Mesendoderm (in vitro differentiated cells): ENCODE results near the gene NIPBL.

Experiments
- DNase-seq: peaks from one replicate; pipeline ENCODE4 v3.0.0; 2013
- H2AK5ac ChIP-seq: 2 replicates; pipeline ENCODE4 v1.6.1; 2013; ENCODE audit warnings: low read length, inconsistent platforms
- H2BK120ac ChIP-seq: 2 replicates; pipeline ENCODE4 v1.6.1; 2013; ENCODE audit warnings: low read depth, mild to moderate bottlenecking, low read length, moderate library complexity, mixed read lengths
- H2BK15ac ChIP-seq: replicated peaks from 2 replicates; pipeline ENCODE4 v1.6.1; 2013; ENCODE audit warnings: low read depth, mild to moderate bottlenecking, moderate library complexity
- H2BK5ac ChIP-seq: 2 replicates; pipeline ENCODE4 v1.6.1; 2013; ENCODE audit warnings: low read length, inconsistent platforms
- H3K18ac ChIP-seq: 2 replicates; pipeline ENCODE4 v1.6.1; 2013; ENCODE audit warnings: mild to moderate bottlenecking, low read length, mixed read lengths
- H3K23ac ChIP-seq: one replicate; pipeline ENCODE4 v1.6.1; 2013; ENCODE audit warnings: low read length
- H3K27ac ChIP-seq: 2 replicates; pipeline ENCODE4 v1.5.1; 2013; ENCODE audit warnings: low read depth, mild to moderate bottlenecking, inconsistent platforms, low read length, moderate library complexity
- H3K27me3 ChIP-seq: 2 replicates; pipeline ENCODE4 v1.6.1; 2013; ENCODE audit warnings: low read length, control low read depth, mild to moderate bottlenecking, inconsistent platforms; ENCODE audit not compliant: insufficient read depth, poor library complexity
- H3K36me3 ChIP-seq: 2 replicates; pipeline ENCODE4 v1.6.1; 2013; ENCODE audit warnings: low read length, inconsistent platforms; ENCODE audit not compliant: control insufficient read depth, insufficient read depth
- H3K4ac ChIP-seq: one replicate; pipeline ENCODE4 v1.6.1; 2013; ENCODE audit warnings: low read depth, mild to moderate bottlenecking, low read length, moderate library complexity
- H3K4me1 ChIP-seq: 2 replicates; pipeline ENCODE4 v1.6.1; 2013; ENCODE audit warnings: low read depth, low read length, inconsistent platforms; ENCODE audit not compliant: control insufficient read depth
- H3K4me2 ChIP-seq: 2 replicates; pipeline ENCODE4 v1.6.1; 2013; ENCODE audit warnings: low read length
- H3K4me3 ChIP-seq: 2 replicates; pipeline ENCODE4 v1.5.1; 2013; ENCODE audit warnings: mild to moderate bottlenecking, low read length
- H3K56ac ChIP-seq: one replicate; pipeline ENCODE4 v1.6.1; 2013; ENCODE audit warnings: low read length
- H3K79me1 ChIP-seq: 2 replicates; pipeline ENCODE4 v1.6.1; 2013; ENCODE audit warnings: low read length, inconsistent platforms
- H3K79me2 ChIP-seq: 2 replicates; pipeline ENCODE4 v1.6.1; 2013; ENCODE audit warnings: mild to moderate bottlenecking, low read length; ENCODE audit not compliant: control insufficient read depth, insufficient read depth
- H3K9ac ChIP-seq: 2 replicates; pipeline ENCODE4 v1.6.1; 2013; ENCODE audit warnings: low read length, inconsistent platforms
- H4K5ac ChIP-seq: one replicate; pipeline ENCODE4 v1.6.1; 2013; ENCODE audit warnings: low read length
- H4K8ac ChIP-seq: one replicate; pipeline ENCODE4 v1.6.1; 2013; ENCODE audit warnings: low read depth, mild to moderate bottlenecking, control low read depth, low read length, moderate library complexity
- WGBS: extraction: QIAGEN DNeasy Blood & Tissue Kit; methylation state at CpG from one replicate; pipeline ENCODE4 v1.1.7; 2013; ENCODE audit warnings: low lambda C conversion rate, missing lambda C conversion rate; ENCODE audit not compliant: insufficient coverage; ENCODE audit errors: extremely low coverage; 5-methylcytosine and 5-hydroxymethylcytosine counted together

Gene NIPBL

GRCh38 chr5:36939969-36940858, 63.6 kb downstream of the NIPBL start:
- H3K4me1 ChIP-seq = no peaks in the 10 kb centered on the region
- H2AK5ac ChIP-seq = no peak overlapping the region
- DNase-seq = no peak
- no CpG with 5 or more reads among the region's 3 CpGs for WGBS
- H3K23ac ChIP-seq = no peak overlapping the region
- no peaks in the 10 kb centered on the region for H3K36me3 ChIP-seq
- no peak overlapping the region for H3K4me2 ChIP-seq
- H3K27ac ChIP-seq = no peak overlapping the region
- no peak overlapping the region for H4K5ac ChIP-seq
- H3K79me1 ChIP-seq = peaks cover 12% of the 10 kb centered on the region
- H3K79me2 ChIP-seq = peaks cover 21% of the 10 kb centered on the region
- no peak overlapping the region for H3K56ac ChIP-seq
- no peak overlapping the region for H4K8ac ChIP-seq
- no peak overlapping the region for H3K4ac ChIP-seq
- no peak overlapping the region for H3K9ac ChIP-seq
- no peak overlapping the region for H2BK5ac ChIP-seq
- H2BK15ac ChIP-seq = no peak overlapping the region
- no peak overlapping the region for H3K18ac ChIP-seq
- no peaks in the 10 kb centered on the region for H3K27me3 ChIP-seq
- H2BK120ac ChIP-seq = no peak overlapping the region
- no peak overlapping the region for H3K4me3 ChIP-seq

- WGBS = no CpG with 5 or more reads among the region's 1 CpG
- no peak overlapping the region for H3K4me2 ChIP-seq
Observed at GRCh38 chr5:36943584-36943983, 67.0 kb downstream of the NIPBL start.

GRCh38 chr5:36944024-36944423, 67.5 kb downstream of the NIPBL start:
- Histone ChIP-seq H3K9ac (no peak overlapping the region), H3K4me2 (no peak overlapping the region), H3K79me1 (peaks cover under 1% of the 10 kb centered on the region), H2BK5ac (no peak overlapping the region), H3K27me3 (no peaks in the 10 kb centered on the region), H2BK15ac (no peak overlapping the region), H4K5ac (no peak overlapping the region), H2BK120ac (no peak overlapping the region), H3K36me3 (no peaks in the 10 kb centered on the region), H3K4me1 (no peaks in the 10 kb centered on the region), H3K79me2 (peaks cover 9% of the 10 kb centered on the region), H3K4me3 (no peak overlapping the region), H3K18ac (no peak overlapping the region), H3K27ac (no peak overlapping the region), H2AK5ac (no peak overlapping the region), H4K8ac (no peak overlapping the region), H3K56ac (no peak overlapping the region), H3K4ac (no peak overlapping the region), H3K23ac (no peak overlapping the region)
- no peak for DNase-seq
- WGBS = no CpG with 5 or more reads among the region's 2 CpGs

More at GRCh38 chr5:36943584-36943983, 67.0 kb downstream of the NIPBL start:
- Histone ChIP-seq H2BK120ac (no peak overlapping the region), H3K18ac (no peak overlapping the region), H3K4me1 (no peaks in the 10 kb centered on the region), H3K27me3 (no peaks in the 10 kb centered on the region), H2BK5ac (no peak overlapping the region), H3K4ac (no peak overlapping the region), H3K4me3 (no peak overlapping the region), H3K79me2 (peaks cover 11% of the 10 kb centered on the region), H3K56ac (no peak overlapping the region), H3K36me3 (no peaks in the 10 kb centered on the region), H4K5ac (no peak overlapping the region), H4K8ac (no peak overlapping the region), H2AK5ac (no peak overlapping the region), H2BK15ac (no peak overlapping the region), H3K23ac (no peak overlapping the region), H3K9ac (no peak overlapping the region), H3K79me1 (peaks cover 4% of the 10 kb centered on the region), H3K27ac (no peak overlapping the region)
- no peak for DNase-seq

GRCh38 chr5:36944607-36945225, 68.1 kb downstream of the NIPBL start:
- H3K27ac ChIP-seq = no peak overlapping the region
- no peaks in the 10 kb centered on the region for H3K27me3 ChIP-seq
- no peak overlapping the region for H2BK120ac ChIP-seq
- H3K23ac ChIP-seq = no peak overlapping the region
- no peak overlapping the region for H2BK5ac ChIP-seq
- H3K56ac ChIP-seq = no peak overlapping the region
- no peaks in the 10 kb centered on the region for H3K79me1 ChIP-seq
- no peak overlapping the region for H3K18ac ChIP-seq
- no peak overlapping the region for H2BK15ac ChIP-seq
- H3K4ac ChIP-seq = no peak overlapping the region
- no peak overlapping the region for H4K5ac ChIP-seq
- no peak overlapping the region for H4K8ac ChIP-seq
- H3K4me1 ChIP-seq = no peaks in the 10 kb centered on the region
- peak; percentile 65 for DNase-seq
- no peak overlapping the region for H2AK5ac ChIP-seq
- H3K9ac ChIP-seq = no peak overlapping the region
- H3K79me2 ChIP-seq = peaks cover 6% of the 10 kb centered on the region
- no peaks in the 10 kb centered on the region for H3K36me3 ChIP-seq
- H3K4me3 ChIP-seq = no peak overlapping the region
- no CpG with 5 or more reads among the region's 4 CpGs for WGBS
- H3K4me2 ChIP-seq = no peak overlapping the region

GRCh38 chr5:36945687-36946086, 69.1 kb downstream of the NIPBL start:
- Histone ChIP-seq H3K56ac (no peak overlapping the region), H3K36me3 (no peaks in the 10 kb centered on the region), H3K79me2 (peaks cover 5% of the 10 kb centered on the region), H4K8ac (no peak overlapping the region), H3K79me1 (peaks cover 2% of the 10 kb centered on the region), H3K9ac (no peak overlapping the region), H3K4ac (no peak overlapping the region), H3K27me3 (no peaks in the 10 kb centered on the region), H2BK5ac (no peak overlapping the region), H2AK5ac (no peak overlapping the region), H4K5ac (no peak overlapping the region), H3K4me1 (no peaks in the 10 kb centered on the region), H3K4me2 (no peak overlapping the region), H3K18ac (no peak overlapping the region), H2BK120ac (no peak overlapping the region), H3K23ac (no peak overlapping the region), H3K4me3 (no peak overlapping the region), H2BK15ac (no peak overlapping the region), H3K27ac (no peak overlapping the region)
- no peak for DNase-seq
